Endothelial cell of umbilical vein (primary cell): Measurements from ENCODE around the gene MOB3B. TPM values are rescaled to one million over a fixed set of nuclear protein-coding genes. Genes with fewer than 3 reads are reported as not detected.

Experiments
- BruUV-seq: library from RNA; stranded (reverse); fragments of 400-500 nt; replicated peaks from 2 replicates; lab custom pipeline; 2021; lab: Mats Ljungman, UMichigan
- CTCF ChIA-PET: fragments of 300-600, 350-600 bp; sonication (Branson Sonifier 250); formaldehyde crosslinking; loops from one replicate; lab custom pipeline; 2021; ENCODE audit warnings: antibody characterized with exemption, inconsistent platforms; lab: Charles Lee
- POLR2A ChIA-PET: fragments of 300-600, 350-600 bp; sonication (Branson Sonifier 250); formaldehyde crosslinking; loops from one replicate; lab custom pipeline; 2021; ENCODE audit warnings: antibody characterized with exemption, inconsistent platforms; lab: Charles Lee
- DNase-seq: peaks from one replicate; pipeline ENCODE4 v3.0.0-alpha.2; 2011; ENCODE audit warnings: low read depth, low spot score
- FAIRE-seq: peaks from 2 replicates; lab custom pipeline; 2011; peaks lifted over from hg19 to GRCh38; lab: Jason Lieb, UNC
- H2AFZ ChIP-seq: 2 replicates; pipeline ENCODE4 v1.6.0; 2012; ENCODE audit warnings: low read depth, low read length, control low read depth, inconsistent platforms
- H3K27ac ChIP-seq: 2 replicates; pipeline ENCODE4 v1.5.1; 2011; ENCODE audit warnings: low read depth, mild to moderate bottlenecking, control low read depth, low read length, moderate library complexity; ENCODE audit not compliant: insufficient read depth
- H3K27me3 ChIP-seq, 2 experiments: 2 replicates each; pipeline versions ENCODE4 v1.6.0 to v1.6.1; 2011; ENCODE audit warnings: low read length in 2 of 2, mixed read lengths in 1 of 2; ENCODE audit not compliant: control insufficient read depth in 2 of 2, insufficient read depth in 2 of 2
- H3K36me3 ChIP-seq, 2 experiments: 2 replicates in 1 of 2; 3 replicates in 1 of 2; pipeline ENCODE4 v1.5.1; 2011; ENCODE audit warnings: low read length in 2 of 2, mild to moderate bottlenecking in 1 of 2, moderate library complexity in 1 of 2; ENCODE audit not compliant: control insufficient read depth in 2 of 2, insufficient read depth in 2 of 2; ENCODE audit errors: extremely low read depth in 1 of 2
- H3K4me1 ChIP-seq: 3 replicates; pipeline ENCODE4 v1.5.1; 2011; ENCODE audit warnings: mild to moderate bottlenecking, low read length; ENCODE audit not compliant: control insufficient read depth, insufficient read depth; ENCODE audit errors: extremely low read depth
- H3K4me2 ChIP-seq: 2 replicates; pipeline ENCODE4 v1.6.1; 2011; ENCODE audit warnings: low read length, control low read depth, mixed read lengths; ENCODE audit not compliant: insufficient read depth
- H3K4me3 ChIP-seq, 3 experiments: fragments of 200-600 bp in 1 of 3; sonication (generic), shearing (Covaris generic) in 1 of 3; replicated peaks in 1 of 3; 2 replicates each; pipeline ENCODE4 v1.5.1; 2011 to 2016; ENCODE audit warnings: control low read depth in 3 of 3, low read length in 3 of 3, mild to moderate bottlenecking in 2 of 3, inconsistent platforms in 1 of 3, low read depth in 1 of 3, moderate library complexity in 1 of 3; ENCODE audit not compliant: insufficient read depth in 1 of 3
- H3K79me2 ChIP-seq: 2 replicates; pipeline ENCODE4 v1.6.0; 2012; ENCODE audit warnings: low read length, inconsistent platforms; ENCODE audit not compliant: control insufficient read depth, insufficient read depth
- H3K9ac ChIP-seq: replicated peaks from 2 replicates; pipeline ENCODE3; 2011; ENCODE audit warnings: low read length, control low read depth; ENCODE audit not compliant: insufficient read depth; ENCODE audit errors: extremely low read depth
- H3K9me1 ChIP-seq: replicated peaks from 3 replicates; pipeline ENCODE4 v1.6.0; 2011; ENCODE audit warnings: mild to moderate bottlenecking, low read length; ENCODE audit not compliant: control insufficient read depth, insufficient read depth; ENCODE audit errors: extremely low read depth
- H3K9me3 ChIP-seq: replicated peaks from 2 replicates; pipeline ENCODE4 v1.5.1; 2012; ENCODE audit warnings: low read length, inconsistent platforms; ENCODE audit not compliant: control insufficient read depth, insufficient read depth
- H4K20me1 ChIP-seq: replicated peaks from 2 replicates; pipeline ENCODE3; 2011; ENCODE audit warnings: mild to moderate bottlenecking, low read length; ENCODE audit not compliant: control insufficient read depth, insufficient read depth; ENCODE audit errors: extremely low read depth
- EZH2 ChIP-seq: IDR thresholded peaks from 2 replicates; pipeline ENCODE4 v1.6.1; 2012; ENCODE audit warnings: borderline replicate concordance, low read depth, mild to moderate bottlenecking, moderate library complexity, low read length, inconsistent platforms; ENCODE audit not compliant: severe bottlenecking
- FOS ChIP-seq: IDR thresholded peaks from 2 replicates; pipeline ENCODE4 v1.6.1; 2011; ENCODE audit warnings: mild to moderate bottlenecking, low read length, moderate library complexity, borderline replicate concordance; ENCODE audit not compliant: insufficient read depth
- GATA2 ChIP-seq: IDR thresholded peaks from 2 replicates; pipeline ENCODE4 v1.7.0; 2011; ENCODE audit warnings: low read depth, mild to moderate bottlenecking, moderate library complexity, mixed read lengths, low read length; ENCODE audit not compliant: insufficient read length, insufficient read depth
- JUN ChIP-seq: IDR thresholded peaks from 2 replicates; pipeline ENCODE4 v1.6.1; 2011; ENCODE audit warnings: borderline replicate concordance, low read depth; ENCODE audit not compliant: insufficient read length, insufficient read depth
- MYC ChIP-seq: IDR thresholded peaks from one replicate; pipeline ENCODE4 v1.6.1; 2011; ENCODE audit warnings: mild to moderate bottlenecking, low read depth, low read length
- POLR2A ChIP-seq: IDR thresholded peaks from 2 replicates; pipeline ENCODE4 v1.6.1; 2012; ENCODE audit warnings: low read depth, mild to moderate bottlenecking, control low read depth, low read length
- POLR2AphosphoS5 ChIP-seq: IDR thresholded peaks from 2 replicates; pipeline ENCODE4 v1.6.1; 2012; ENCODE audit warnings: low read depth, mild to moderate bottlenecking, control low read depth, low read length, moderate library complexity; ENCODE audit not compliant: insufficient read depth
- dilution Hi-C: fragments of 300-500 bp; cut with MboI; formaldehyde crosslinking; loops from one replicate; pipeline ENCODE4 v1.15.0; 2019; ENCODE audit warnings: low sequenced_read_pairs; ENCODE audit not compliant: extremely low pct_ligation_motif_present
- intact Hi-C: fragments of 100-400 bp; cut with micrococcal nuclease; formaldehyde crosslinking; loops from one replicate; pipeline ENCODE4 v1.10.0; 2022
- polyA plus RNA-seq, 4 experiments: library from polyadenylated mRNA; depleted of rRNA in 3 of 4; stranded (reverse) in 3 of 4; unstranded in 1 of 4; fragments of >200 nt; gene quantifications; 2 replicates each; pipeline versions ENCODE4 v1.2.1 to v1.2.3, GENCODE V29; 2011 to 2012; ENCODE audit warnings: missing spikeins in 1 of 4
- total RNA-seq: library from RNA; stranded (reverse); gene quantifications from 2 replicates; pipeline ENCODE4 v1.2.3, GENCODE V29; 2021
- TF ChIP-seq, protein P1 (sequence below), 2 donors: IDR thresholded peaks; 1 replicate in 1 of 2; 2 replicates in 1 of 2; pipeline ENCODE4 v1.5.1; 2011; ENCODE audit warnings: low read length in 2 of 2, mild to moderate bottlenecking in 2 of 2, moderate library complexity in 2 of 2, control low read depth in 1 of 2, inconsistent platforms in 1 of 2, low read depth in 1 of 2; ENCODE audit not compliant: insufficient read depth in 1 of 2; ENCODE audit errors: extremely low read depth in 1 of 2
- TF ChIP-seq, protein P2 (sequence below): IDR thresholded peaks from 2 replicates; pipeline ENCODE4 v1.6.1; 2011; ENCODE audit not compliant: insufficient read depth, insufficient read length

MOB3B gene
- total and polyA plus RNA-seq, 2 donors (not counting 3 experiments of a cell fraction or from before 2014, with no cell fraction given): 0.03 TPM; not detected in 1

DNA sequence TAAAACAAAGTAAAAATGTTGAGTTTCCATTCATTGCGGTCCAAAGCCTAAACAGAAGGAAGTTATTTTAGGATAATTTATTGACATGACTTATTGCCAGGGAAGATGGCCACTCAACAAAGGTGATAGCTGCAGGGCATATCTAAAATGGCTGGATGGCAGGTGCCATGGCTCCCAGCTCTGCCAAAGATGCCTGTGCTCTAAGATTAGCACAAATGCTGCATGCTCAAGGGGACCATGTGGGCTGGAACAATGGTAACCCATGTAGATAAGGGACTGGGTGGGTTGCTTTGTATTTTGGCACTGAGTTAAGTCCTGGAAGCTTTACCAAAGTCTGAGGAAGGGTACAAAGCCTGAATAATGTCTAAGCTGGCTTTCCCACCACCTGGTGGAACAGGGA is 101.1 kb downstream of the MOB3B start:
- ChIA-PET CTCF (no interaction called here), POLR2A (no interaction called here)
- H3K27ac ChIP-seq: no peak overlapping the region
- FAIRE-seq (no peak), DNase-seq (no peak)
- H3K4me2 ChIP-seq: no peak overlapping the region
- H3K27me3 ChIP-seq: peaks cover 2 to 4% of the 10 kb centered on the region in 2 experiments
- no peak for TF ChIP-seq MYC
- no peak for TF ChIP-seq EZH2
- no peak for TF ChIP-seq GATA2
- TF ChIP-seq, protein P1, sequence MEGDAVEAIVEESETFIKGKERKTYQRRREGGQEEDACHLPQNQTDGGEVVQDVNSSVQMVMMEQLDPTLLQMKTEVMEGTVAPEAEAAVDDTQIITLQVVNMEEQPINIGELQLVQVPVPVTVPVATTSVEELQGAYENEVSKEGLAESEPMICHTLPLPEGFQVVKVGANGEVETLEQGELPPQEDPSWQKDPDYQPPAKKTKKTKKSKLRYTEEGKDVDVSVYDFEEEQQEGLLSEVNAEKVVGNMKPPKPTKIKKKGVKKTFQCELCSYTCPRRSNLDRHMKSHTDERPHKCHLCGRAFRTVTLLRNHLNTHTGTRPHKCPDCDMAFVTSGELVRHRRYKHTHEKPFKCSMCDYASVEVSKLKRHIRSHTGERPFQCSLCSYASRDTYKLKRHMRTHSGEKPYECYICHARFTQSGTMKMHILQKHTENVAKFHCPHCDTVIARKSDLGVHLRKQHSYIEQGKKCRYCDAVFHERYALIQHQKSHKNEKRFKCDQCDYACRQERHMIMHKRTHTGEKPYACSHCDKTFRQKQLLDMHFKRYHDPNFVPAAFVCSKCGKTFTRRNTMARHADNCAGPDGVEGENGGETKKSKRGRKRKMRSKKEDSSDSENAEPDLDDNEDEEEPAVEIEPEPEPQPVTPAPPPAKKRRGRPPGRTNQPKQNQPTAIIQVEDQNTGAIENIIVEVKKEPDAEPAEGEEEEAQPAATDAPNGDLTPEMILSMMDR (IDR thresholded peaks at IDR 0.05; ENCODE audit: extremely low read depth in 1 of 2, insufficient read depth in 1 of 2, low read depth in 1 of 2, low read length in 2 of 2): no peak
- TF ChIP-seq JUN: no peak
- TF ChIP-seq, protein P2, sequence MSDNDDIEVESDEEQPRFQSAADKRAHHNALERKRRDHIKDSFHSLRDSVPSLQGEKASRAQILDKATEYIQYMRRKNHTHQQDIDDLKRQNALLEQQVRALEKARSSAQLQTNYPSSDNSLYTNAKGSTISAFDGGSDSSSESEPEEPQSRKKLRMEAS: no peak
- TF ChIP-seq POLR2A: no peak
- no peak for TF ChIP-seq POLR2AphosphoS5
- TF ChIP-seq FOS: no peak
- H3K4me3 ChIP-seq: no peak overlapping the region
- no peaks in the 10 kb centered on the region for H3K36me3 ChIP-seq
- no peaks in the 10 kb centered on the region for H3K9me1 ChIP-seq
- H3K9me3 ChIP-seq: no peaks in the 10 kb centered on the region
- intact Hi-C loops (no loop called here), dilution Hi-C loops (no loop called here)
- BruUV-seq: no TSS peak
- H2AFZ ChIP-seq: no peak overlapping the region
- no peak overlapping the region for H3K9ac ChIP-seq
- H4K20me1 ChIP-seq: no peaks in the 10 kb centered on the region
- H3K4me1 ChIP-seq: no peaks in the 10 kb centered on the region
- no peaks in the 10 kb centered on the region for H3K79me2 ChIP-seq
